Suprapubic skin (tissue), 4 donors: ENCODE data around the gene PARD3B. TPM values are rescaled to one million over a fixed set of nuclear protein-coding genes. Genes with fewer than 3 reads are reported as not detected.

Experiments
- DNase-seq, 2 donors: peaks; one replicate each; pipeline ENCODE4 v3.0.0-alpha.2; 2019; ENCODE audit warnings: low spot score in 2 of 2
- H3K27ac ChIP-seq: fragments of 200-600 bp; sonication (generic); one replicate; pipeline ENCODE4 v1.5.1; 2019
- H3K27me3 ChIP-seq: fragments of 200-600 bp; sonication (generic); one replicate; pipeline ENCODE4 v1.5.1; 2019
- H3K36me3 ChIP-seq: fragments of 200-600 bp; sonication (generic); one replicate; pipeline ENCODE4 v1.5.1; 2019
- H3K4me1 ChIP-seq: fragments of 200-600 bp; sonication (generic); one replicate; pipeline ENCODE4 v1.5.1; 2019
- H3K4me3 ChIP-seq: fragments of 200-600 bp; sonication (generic); one replicate; pipeline ENCODE4 v1.5.1; 2019; ENCODE audit warnings: mild to moderate bottlenecking
- H3K9me3 ChIP-seq: fragments of 200-600 bp; sonication (generic); one replicate; pipeline ENCODE4 v1.5.1; 2019
- CTCF ChIP-seq, 2 donors: fragments of 200-600 bp in 1 of 2; fragments of 450-650 bp in 1 of 2; sonication (generic) in 1 of 2; IDR thresholded peaks; one replicate each; pipeline ENCODE4 v1.5.1; 2016 to 2019; ENCODE audit warnings: antibody characterized with exemption in 2 of 2, mild to moderate bottlenecking in 1 of 2, moderate library complexity in 1 of 2
- EP300 ChIP-seq: sonication (generic); formaldehyde crosslinking; IDR thresholded peaks from one replicate; pipeline ENCODE4 v1.6.1; 2017; ENCODE audit warnings: antibody characterized with exemption
- POLR2A ChIP-seq, 2 donors: fragments of 450-650 bp; IDR thresholded peaks; one replicate each; pipeline ENCODE4 v1.6.1; 2017; ENCODE audit warnings: antibody characterized with exemption in 2 of 2, mild to moderate bottlenecking in 2 of 2, moderate library complexity in 2 of 2
- POLR2AphosphoS5 ChIP-seq, 3 donors: sonication (generic); formaldehyde crosslinking; IDR thresholded peaks; one replicate each; pipeline ENCODE4 v1.6.1; 2017; ENCODE audit warnings: antibody characterized with exemption in 3 of 3
- WGBS: methylation state at CpG from one replicate; pipeline ENCODE4 v1.1.5; 2018; 5-methylcytosine and 5-hydroxymethylcytosine counted together
- total RNA-seq, 4 donors: library from RNA; depleted of rRNA; stranded (reverse); fragments of >200 nt; gene quantifications; one replicate each; pipeline ENCODE4 v1.1.0, GENCODE V29; 2016

Gene PARD3B
- total RNA-seq, 4 donors from 2014 or later: 12.5 to 18.9 (median 15.5) TPM

- TF ChIP-seq CTCF (IDR thresholded peaks at IDR 0.05): no peak
- no peak for DNase-seq
- no peaks in the 10 kb centered on the region for H3K4me1 ChIP-seq
- H3K27me3 ChIP-seq: no peaks in the 10 kb centered on the region
- no peak overlapping the region for H3K27ac ChIP-seq
- H3K4me3 ChIP-seq: no peak overlapping the region
- 91% methylated on average over 3 of the region's 3 CpGs for WGBS
- H3K9me3 ChIP-seq: no peaks in the 10 kb centered on the region
- H3K36me3 ChIP-seq: no peaks in the 10 kb centered on the region
These were observed 457.1 kb downstream of the PARD3B start for GRCh38 chr2:205002390-205002789.

GRCh38 chr2:205003288-205003687, 458.0 kb downstream of the PARD3B start:
- Histone ChIP-seq H3K4me1 (no peaks in the 10 kb centered on the region), H3K4me3 (no peak overlapping the region), H3K36me3 (no peaks in the 10 kb centered on the region), H3K9me3 (no peaks in the 10 kb centered on the region), H3K27ac (no peak overlapping the region), H3K27me3 (no peaks in the 10 kb centered on the region)
- WGBS: 90% methylated on average over 4 of the region's 4 CpGs
- DNase-seq: no peak
- no peak for TF ChIP-seq CTCF (IDR thresholded peaks at IDR 0.05)
- TF ChIP-seq POLR2AphosphoS5 (IDR thresholded peaks at IDR 0.05): no peak
- TF ChIP-seq POLR2A (IDR thresholded peaks at IDR 0.05): no peak
- no peak for TF ChIP-seq EP300

GRCh38 chr2:205010196-205010595, 464.9 kb downstream of the PARD3B start:
- H3K27ac ChIP-seq: no peak overlapping the region
- H3K4me3 ChIP-seq: no peak overlapping the region
- H3K4me1 ChIP-seq: no peaks in the 10 kb centered on the region
- H3K27me3 ChIP-seq: no peaks in the 10 kb centered on the region
- WGBS: 37% methylated on average over 1 of the region's 1 CpG
- no peaks in the 10 kb centered on the region for H3K36me3 ChIP-seq
- DNase-seq: no peak
- no peaks in the 10 kb centered on the region for H3K9me3 ChIP-seq
- TF ChIP-seq CTCF (IDR thresholded peaks at IDR 0.05) (no peak), POLR2A (IDR thresholded peaks at IDR 0.05) (no peak), EP300 (no peak), POLR2AphosphoS5 (IDR thresholded peaks at IDR 0.05) (no peak)

- no peaks in the 10 kb centered on the region for H3K27me3 ChIP-seq
- no peak for DNase-seq
- H3K27ac ChIP-seq: no peak overlapping the region
- no peaks in the 10 kb centered on the region for H3K36me3 ChIP-seq
- no peak overlapping the region for H3K4me3 ChIP-seq
- WGBS: 88% methylated on average over 2 of the region's 2 CpGs
- TF ChIP-seq POLR2A (IDR thresholded peaks at IDR 0.05) (no peak), EP300 (no peak), CTCF (IDR thresholded peaks at IDR 0.05) (no peak), POLR2AphosphoS5 (IDR thresholded peaks at IDR 0.05) (no peak)
- H3K9me3 ChIP-seq: no peaks in the 10 kb centered on the region
- H3K4me1 ChIP-seq: no peaks in the 10 kb centered on the region
These were observed 465.8 kb downstream of the PARD3B start for GRCh38 chr2:205011031-205011430.

GRCh38 chr2:205012961-205013360, 467.7 kb downstream of the PARD3B start:
- TF ChIP-seq CTCF (IDR thresholded peaks at IDR 0.05) (no peak), POLR2A (IDR thresholded peaks at IDR 0.05) (no peak), EP300 (no peak)
- H3K4me3 ChIP-seq: no peak overlapping the region
- 47% methylated on average over 8 of the region's 8 CpGs for WGBS
- no peaks in the 10 kb centered on the region for H3K9me3 ChIP-seq
- no peaks in the 10 kb centered on the region for H3K27me3 ChIP-seq
- no peak for DNase-seq
- H3K4me1 ChIP-seq: no peaks in the 10 kb centered on the region
- no peaks in the 10 kb centered on the region for H3K36me3 ChIP-seq
- H3K27ac ChIP-seq: no peak overlapping the region
